Activated CD4-positive, alpha-beta T cell treated with anti-CD3 and anti-CD28 coated beads, Interleukin-2, amount 50 U/mL, for 16 hours (primary cell): Measurements from ENCODE around the gene EVPLL.
"Not testable (repeated sequence)": the region's sequence is repeated elsewhere in the genome, so short reads cannot be mapped to it uniquely, and the experiment has no call there.

Experiments used
- DNase-seq: peaks from one replicate; pipeline ENCODE4 v3.0.0-alpha.2; 2020

The EVPLL gene

GRCh38 chr17:18426639-18427038 is 49.1 kb downstream of the EVPLL start:
- DNase-seq: not testable (repeated sequence)

GRCh38 chr17:18432206-18432605 is 54.6 kb downstream of the EVPLL start:
- DNase-seq: not testable (repeated sequence)
